D721Med (cell line): ENCODE results near the gene LRRC49.

Source experiments
- DNase-seq: peaks from one replicate; pipeline ENCODE4 v3.0.0; 2011; ENCODE audit warnings: low spot score; ENCODE audit not compliant: insufficient read length
- FAIRE-seq: peaks from 2 replicates; lab custom pipeline; 2011; peaks lifted over from hg19 to GRCh38; lab: Jason Lieb, UNC
- TF ChIP-seq, protein P1 (sequence below): IDR thresholded peaks from 2 replicates; pipeline ENCODE4 v1.5.1; 2012; ENCODE audit warnings: mild to moderate bottlenecking, control low read depth; ENCODE audit not compliant: insufficient read depth; ENCODE audit errors: missing control alignments

The LRRC49 gene

DNA sequence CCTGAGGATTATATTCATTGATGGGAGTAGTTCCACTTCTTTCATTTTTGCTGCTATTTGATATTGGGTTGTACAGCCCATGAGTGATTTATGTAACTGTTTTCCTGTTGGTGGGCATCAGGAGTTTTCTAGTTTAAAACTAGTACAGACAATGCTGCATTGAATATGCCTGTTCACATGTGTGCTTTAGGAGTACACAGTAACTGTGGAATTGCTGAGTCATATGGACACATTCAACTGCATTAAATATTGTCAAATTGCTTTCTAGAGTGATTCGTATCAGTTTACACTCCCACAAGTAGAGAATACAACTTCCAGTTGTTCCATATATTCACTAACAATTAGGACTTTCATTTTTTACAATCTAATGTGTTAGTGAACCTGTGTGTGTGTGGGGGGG is 162.8 kb downstream of the LRRC49 start:
- TF ChIP-seq, protein P1, sequence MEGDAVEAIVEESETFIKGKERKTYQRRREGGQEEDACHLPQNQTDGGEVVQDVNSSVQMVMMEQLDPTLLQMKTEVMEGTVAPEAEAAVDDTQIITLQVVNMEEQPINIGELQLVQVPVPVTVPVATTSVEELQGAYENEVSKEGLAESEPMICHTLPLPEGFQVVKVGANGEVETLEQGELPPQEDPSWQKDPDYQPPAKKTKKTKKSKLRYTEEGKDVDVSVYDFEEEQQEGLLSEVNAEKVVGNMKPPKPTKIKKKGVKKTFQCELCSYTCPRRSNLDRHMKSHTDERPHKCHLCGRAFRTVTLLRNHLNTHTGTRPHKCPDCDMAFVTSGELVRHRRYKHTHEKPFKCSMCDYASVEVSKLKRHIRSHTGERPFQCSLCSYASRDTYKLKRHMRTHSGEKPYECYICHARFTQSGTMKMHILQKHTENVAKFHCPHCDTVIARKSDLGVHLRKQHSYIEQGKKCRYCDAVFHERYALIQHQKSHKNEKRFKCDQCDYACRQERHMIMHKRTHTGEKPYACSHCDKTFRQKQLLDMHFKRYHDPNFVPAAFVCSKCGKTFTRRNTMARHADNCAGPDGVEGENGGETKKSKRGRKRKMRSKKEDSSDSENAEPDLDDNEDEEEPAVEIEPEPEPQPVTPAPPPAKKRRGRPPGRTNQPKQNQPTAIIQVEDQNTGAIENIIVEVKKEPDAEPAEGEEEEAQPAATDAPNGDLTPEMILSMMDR, result no peak
- DNase-seq (no peak), FAIRE-seq (no peak)

DNA sequence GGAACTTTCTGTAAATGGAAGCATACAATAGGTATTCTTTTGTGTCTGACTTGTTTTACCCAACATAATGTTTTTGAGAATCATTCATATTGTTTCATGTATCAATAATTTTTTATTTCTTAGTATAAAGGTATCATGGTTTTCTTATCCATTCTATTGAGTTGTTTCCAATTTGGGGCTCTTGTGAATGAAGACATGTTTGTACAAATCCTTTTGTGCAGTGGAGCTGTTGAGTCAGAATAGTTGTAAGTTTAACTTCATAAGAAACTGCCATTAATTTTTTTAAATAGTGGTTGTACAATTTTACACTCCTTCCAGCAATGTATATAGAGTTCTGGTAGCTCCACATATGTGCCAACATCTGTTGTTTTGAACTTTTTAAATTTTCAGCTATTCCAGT is 163.5 kb downstream of the LRRC49 start:
- DNase-seq (no peak), FAIRE-seq (no peak)
- TF ChIP-seq, protein P1, result no peak

DNA sequence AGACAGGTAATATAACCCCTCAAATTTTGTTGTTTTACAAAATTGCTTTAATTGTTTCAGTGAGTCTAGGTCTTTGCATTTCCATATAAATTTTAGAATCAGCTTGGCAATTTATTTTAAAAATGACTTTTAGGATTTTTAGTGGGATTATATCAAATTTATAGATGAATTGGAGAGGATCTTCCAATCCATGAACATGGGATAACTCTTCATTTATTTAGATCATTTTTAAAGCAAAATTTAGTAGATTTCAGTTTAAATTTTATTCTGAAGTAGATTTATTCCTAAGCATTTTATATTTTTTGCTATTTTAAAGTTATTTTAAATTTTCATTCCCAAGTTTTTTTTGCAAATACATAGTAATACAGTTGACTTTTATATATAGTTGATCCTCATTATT is 164.5 kb downstream of the LRRC49 start:
- DNase-seq (no peak), FAIRE-seq (no peak)
- TF ChIP-seq, protein P1, result no peak

DNA sequence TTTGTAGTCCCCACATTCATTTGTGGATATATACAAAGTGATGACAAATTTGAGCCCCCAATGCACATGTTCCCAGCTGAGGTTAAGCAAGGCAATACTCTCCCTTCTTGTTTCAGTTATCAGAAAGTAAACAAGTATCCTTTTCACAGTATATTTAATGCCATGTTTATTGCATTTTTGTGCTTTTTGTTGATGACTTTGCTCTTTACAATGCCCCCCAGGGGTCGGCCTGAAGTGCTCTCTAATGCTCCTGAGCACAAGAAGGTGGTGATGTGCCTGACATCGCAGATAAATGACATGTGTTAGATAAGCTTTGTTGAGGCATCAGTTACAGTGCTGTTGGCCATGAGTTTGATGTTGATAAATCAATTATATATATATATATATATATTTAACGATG is 165.0 kb downstream of the LRRC49 start:
- FAIRE-seq (no peak), DNase-seq (no peak)
- TF ChIP-seq, protein P1, result no peak

DNA sequence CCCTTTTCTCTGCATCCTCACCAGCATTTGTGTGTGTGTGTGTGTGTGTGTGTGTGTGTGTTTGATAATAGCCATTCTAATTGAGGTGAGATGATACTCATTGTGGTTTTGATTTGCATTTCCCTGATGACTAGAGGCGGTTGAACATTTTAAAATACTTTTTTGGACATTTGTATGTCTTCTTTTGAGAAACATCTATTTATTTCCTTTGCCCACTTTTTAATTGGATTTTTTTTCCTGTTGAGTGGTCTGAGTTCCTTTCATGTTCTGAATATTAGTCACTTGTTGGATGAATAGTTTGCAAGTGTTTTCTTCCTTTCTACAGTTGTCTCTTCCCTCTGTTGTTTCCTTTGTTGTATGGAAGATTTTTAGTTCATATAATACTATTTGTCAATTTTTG is 168.4 kb downstream of the LRRC49 start:
- FAIRE-seq, result no peak
- no peak for DNase-seq
- TF ChIP-seq, protein P1, result no peak

DNA sequence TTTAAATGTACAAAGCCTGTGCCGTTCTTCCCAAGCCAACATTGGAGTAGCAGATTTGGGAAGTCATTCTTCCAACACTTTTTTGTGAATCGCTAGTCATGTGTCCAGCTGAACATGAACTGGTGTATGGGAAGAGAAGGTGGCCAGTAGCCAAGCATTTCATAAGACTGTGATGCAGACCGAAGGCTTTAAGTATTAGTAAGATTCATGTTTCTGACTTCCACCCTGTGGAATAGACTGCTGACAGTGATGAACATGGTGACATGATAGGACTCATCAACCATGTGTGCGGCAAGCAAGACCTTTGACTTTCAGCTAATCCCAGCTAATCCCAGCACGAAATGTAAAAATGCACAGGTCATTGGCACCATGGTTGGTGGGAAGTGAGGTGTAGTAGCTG is 174.4 kb downstream of the LRRC49 start:
- DNase-seq, result no peak
- no peak for FAIRE-seq
- TF ChIP-seq, protein P1, result no peak

DNA sequence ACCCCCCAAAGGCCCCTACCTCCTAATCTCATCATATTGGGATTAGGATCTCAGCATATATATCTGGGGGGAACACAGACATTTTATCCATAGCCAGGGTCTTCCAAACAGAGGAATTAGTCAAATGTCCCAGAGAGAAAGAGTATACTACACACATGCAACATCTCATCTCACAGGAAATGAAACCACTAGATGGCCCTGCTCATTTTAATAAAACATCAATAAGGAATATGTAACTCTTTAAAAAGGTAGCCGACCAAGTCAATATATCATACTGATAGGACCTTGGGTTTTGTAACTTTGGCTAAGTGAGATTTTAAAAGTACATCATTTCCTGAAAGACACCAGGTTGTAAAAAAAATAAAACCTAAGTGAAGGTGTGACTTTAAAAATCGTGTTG is 177.1 kb downstream of the LRRC49 start:
- TF ChIP-seq, protein P1, result no peak
- FAIRE-seq (no peak), DNase-seq (no peak)
